Mesodermal cell (in vitro differentiated cells): ENCODE data around the gene GLOD4.
A peak's percentile ranks its signal among the peaks of the same experiment; 100 is the strongest.
"Not testable (repeated sequence)": the region's sequence is repeated elsewhere in the genome, so short reads cannot be mapped to it uniquely, and the experiment has no call there.

Experiments
- H3K27ac ChIP-seq: 2 replicates; pipeline ENCODE4 v1.7.0; 2013; ENCODE audit warnings: mild to moderate bottlenecking, low read depth, low read length, moderate library complexity; ENCODE audit not compliant: severe bottlenecking
- H3K36me3 ChIP-seq: 2 replicates; pipeline ENCODE4 v1.7.1; 2013; ENCODE audit warnings: mild to moderate bottlenecking, low read length, moderate library complexity; ENCODE audit not compliant: control insufficient read depth, insufficient read depth
- H3K4me1 ChIP-seq: one replicate; pipeline ENCODE4 v1.7.1; 2013; ENCODE audit warnings: mild to moderate bottlenecking, low read length; ENCODE audit not compliant: insufficient read depth, control insufficient read depth, poor library complexity, severe bottlenecking
- H3K4me3 ChIP-seq: 2 replicates; pipeline ENCODE4 v1.7.0; 2013; ENCODE audit warnings: low read length, control low read depth, mild to moderate bottlenecking; ENCODE audit not compliant: insufficient read depth, poor library complexity, severe bottlenecking; ENCODE audit errors: extremely low read depth
- H3K9me3 ChIP-seq: 2 replicates; pipeline ENCODE4 v1.7.1; 2013; ENCODE audit warnings: mild to moderate bottlenecking, low read length, moderate library complexity; ENCODE audit not compliant: control insufficient read depth
- WGBS, 2 experiments: methylation state at CpG; one replicate each; pipeline ENCODE4 v1.1.5; 2013; ENCODE audit warnings: missing lambda C conversion rate in 2 of 2; ENCODE audit not compliant: insufficient coverage in 2 of 2; 5-methylcytosine and 5-hydroxymethylcytosine counted together

Gene GLOD4

DNA sequence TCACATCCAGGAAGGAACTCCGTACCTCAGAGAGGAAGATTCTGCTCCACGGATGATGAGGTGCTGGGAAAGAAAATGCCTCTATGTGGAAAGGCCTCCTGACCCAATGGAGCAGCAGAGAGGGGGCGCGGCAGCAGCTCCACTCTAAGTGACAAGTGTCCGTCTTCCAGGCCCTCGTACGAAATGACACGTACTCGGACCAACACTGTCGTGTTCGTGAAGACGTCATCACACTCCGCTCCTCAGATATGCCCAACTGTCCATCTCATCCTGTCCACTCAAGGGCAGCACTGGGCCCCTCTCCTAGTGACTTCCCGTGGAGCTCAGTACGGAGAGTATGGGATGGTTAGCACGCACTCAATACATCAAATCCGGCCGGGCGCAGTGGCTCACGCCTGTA, 32.3 kb upstream of the GLOD4 start:
- Histone ChIP-seq H3K27ac (no peak overlapping the region), H3K36me3 (peaks cover 83% of the 10 kb centered on the region), H3K9me3 (no peaks in the 10 kb centered on the region), H3K4me1 (no peaks in the 10 kb centered on the region), H3K4me3 (no peak overlapping the region)
- 93 to 95% methylated on average over 9 to 20 of the region's 20 CpGs for WGBS, 2 experiments

DNA sequence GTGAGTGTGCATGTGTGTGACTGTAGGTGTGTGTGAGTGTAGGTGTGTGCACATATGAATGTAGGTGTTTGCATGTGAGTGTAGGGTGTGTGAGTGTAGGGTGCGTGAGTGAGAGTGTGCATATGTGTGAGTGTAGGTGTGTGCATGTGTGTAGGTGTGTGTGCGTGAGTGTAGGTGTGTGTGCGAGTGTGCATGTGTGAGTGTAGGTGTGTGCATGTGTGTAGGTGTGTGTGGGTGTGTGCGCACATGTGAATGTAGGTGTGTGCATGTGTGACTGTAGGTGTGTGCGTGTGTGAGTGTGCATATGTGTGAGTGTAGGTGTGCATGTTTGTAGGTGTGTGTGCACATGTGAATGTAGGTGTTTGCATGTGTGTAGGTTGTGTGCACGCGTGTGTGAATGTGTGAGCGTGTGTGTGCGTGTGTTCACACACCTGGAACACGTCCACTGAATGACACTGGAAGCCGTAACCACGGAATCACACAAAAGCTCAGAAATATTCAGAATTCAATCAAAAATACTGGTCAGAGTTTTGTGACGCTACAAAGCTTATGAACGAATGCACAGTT, 30.6 kb upstream of the GLOD4 start:
- no peaks in the 10 kb centered on the region for H3K9me3 ChIP-seq
- H3K36me3 ChIP-seq = peaks cover 80% of the 10 kb centered on the region
- 91 to 100% methylated on average over 10 to 14 of the region's 14 CpGs for WGBS, 2 experiments
- no peak overlapping the region for H3K27ac ChIP-seq
- H3K4me1 ChIP-seq = no peaks in the 10 kb centered on the region
- H3K4me3 ChIP-seq = no peak overlapping the region

DNA sequence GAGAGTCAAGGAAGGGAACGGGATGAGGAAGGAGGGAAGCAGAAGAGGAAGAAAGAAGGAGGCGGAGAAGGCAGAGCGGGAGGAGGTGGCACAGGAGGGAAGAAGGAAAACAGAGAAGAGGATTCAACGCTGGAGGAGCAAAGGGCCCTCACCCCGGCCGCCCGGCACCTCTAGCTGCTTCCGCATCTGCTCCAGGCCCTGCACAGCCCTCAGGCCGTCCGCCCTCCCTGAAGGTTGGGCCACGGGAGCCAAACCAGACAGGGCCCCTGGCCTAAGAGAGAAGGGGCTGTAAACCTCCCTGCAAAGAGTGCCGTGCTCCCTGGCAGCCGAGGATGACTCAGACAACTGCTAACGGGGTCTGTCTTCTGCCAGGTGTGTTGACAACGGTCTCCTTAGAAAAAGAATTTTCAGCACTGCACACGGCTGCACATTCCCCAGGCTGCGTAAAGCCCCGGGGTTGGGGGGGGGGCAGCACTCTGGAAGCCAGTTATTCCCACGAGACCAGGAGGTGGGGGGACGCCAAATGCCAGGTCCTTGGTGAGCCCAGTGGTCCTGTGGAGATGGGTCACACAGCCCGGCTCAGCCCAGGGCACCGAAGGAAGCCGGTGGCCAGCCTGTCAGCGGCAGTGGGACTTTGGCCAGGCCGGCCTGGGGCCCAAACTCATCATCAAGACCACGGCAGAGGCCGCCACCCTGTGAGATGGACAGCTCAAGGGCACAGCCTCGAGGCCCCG, 29.1 kb upstream of the GLOD4 start:
- WGBS, 2 experiments = 93 to 94% methylated on average over 21 to 23 of the region's 29 CpGs
- H3K9me3 ChIP-seq = no peaks in the 10 kb centered on the region
- H3K27ac ChIP-seq = peak overlapping the region; percentile 36
- no peak overlapping the region for H3K4me3 ChIP-seq
- no peaks in the 10 kb centered on the region for H3K4me1 ChIP-seq
- peaks cover 74% of the 10 kb centered on the region for H3K36me3 ChIP-seq

DNA sequence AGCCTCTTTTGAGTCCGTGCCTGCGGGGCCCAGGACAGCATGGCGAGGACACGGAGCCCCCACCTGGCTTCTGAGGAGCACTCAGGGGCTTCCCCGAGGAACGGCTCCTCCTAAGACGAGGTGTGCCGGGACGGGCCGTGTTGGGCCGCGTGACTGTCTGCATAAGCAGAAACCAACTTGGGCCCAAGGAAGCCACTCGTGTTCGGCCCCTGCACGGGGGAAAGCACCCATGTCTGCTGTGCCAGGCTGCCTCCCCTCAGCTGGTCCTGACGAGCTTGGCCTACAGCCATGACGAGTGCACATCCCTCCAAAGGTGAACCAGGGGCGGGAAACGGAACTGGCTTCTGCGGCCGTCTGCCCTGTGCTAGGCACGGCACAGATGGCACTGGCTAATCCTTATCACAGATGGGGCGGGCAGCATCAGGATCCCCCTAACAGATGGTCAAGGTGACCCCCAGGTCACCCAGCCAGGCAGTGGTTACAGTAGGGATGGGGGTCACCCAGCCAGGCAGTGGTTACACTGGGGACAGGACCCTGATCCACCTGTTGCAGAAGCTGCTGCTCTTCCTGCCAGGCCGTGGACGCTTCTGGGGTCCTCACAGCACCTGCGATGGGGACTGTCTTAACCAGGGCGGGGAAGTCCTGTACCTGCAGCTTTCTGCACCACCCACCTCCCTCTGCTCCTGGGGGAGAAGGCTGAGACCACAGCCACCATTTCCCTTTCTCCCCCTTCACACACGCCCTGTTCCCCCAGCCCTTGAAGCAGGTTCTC, 25.6 kb upstream of the GLOD4 start:
- Histone ChIP-seq H3K4me3 (no peak overlapping the region), H3K27ac (no peak overlapping the region), H3K4me1 (no peaks in the 10 kb centered on the region), H3K9me3 (no peaks in the 10 kb centered on the region), H3K36me3 (peaks cover 68% of the 10 kb centered on the region)
- WGBS, 2 experiments = 96 to 97% methylated on average over 28 of the region's 28 CpGs

DNA sequence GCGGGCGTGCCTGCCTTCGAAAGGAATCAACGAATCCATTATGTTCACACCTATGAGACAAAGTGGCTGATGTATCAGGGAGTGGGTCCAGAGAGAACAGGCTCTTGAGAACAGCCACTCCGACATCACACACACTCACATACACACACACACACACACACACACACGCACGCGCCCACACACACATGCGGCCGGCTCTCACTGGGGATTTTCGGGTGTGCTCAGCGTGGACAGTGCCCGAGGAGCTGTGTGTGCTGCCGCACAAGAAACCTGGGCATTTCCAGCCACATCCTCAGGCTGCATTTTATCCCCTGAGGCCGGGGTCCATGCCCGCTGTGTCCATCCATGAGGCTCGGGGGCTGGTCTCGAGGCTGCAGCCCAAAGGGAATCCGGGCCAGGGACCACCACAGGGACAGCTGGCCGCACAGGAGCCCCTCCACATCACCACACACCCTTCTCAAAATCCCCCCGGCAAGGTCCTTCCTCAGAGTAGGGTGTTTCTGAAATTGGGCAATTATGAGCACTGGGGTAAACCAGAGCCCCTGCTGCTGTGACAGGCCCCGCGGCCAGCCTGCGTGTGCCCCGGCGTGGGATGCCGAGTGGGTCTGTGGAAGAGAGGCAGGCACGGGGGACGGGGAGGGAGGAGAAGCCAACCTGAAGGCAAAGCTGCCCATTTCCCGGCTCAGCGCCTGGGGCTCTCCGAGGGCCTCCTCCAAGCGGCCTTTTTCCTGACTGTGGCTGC, 24.9 kb upstream of the GLOD4 start:
- Histone ChIP-seq H3K27ac (no peak overlapping the region), H3K9me3 (no peaks in the 10 kb centered on the region), H3K4me3 (no peak overlapping the region), H3K36me3 (peaks cover 66% of the 10 kb centered on the region), H3K4me1 (no peaks in the 10 kb centered on the region)
- 89 to 93% methylated on average over 21 to 24 of the region's 33 CpGs for WGBS, 2 experiments

DNA sequence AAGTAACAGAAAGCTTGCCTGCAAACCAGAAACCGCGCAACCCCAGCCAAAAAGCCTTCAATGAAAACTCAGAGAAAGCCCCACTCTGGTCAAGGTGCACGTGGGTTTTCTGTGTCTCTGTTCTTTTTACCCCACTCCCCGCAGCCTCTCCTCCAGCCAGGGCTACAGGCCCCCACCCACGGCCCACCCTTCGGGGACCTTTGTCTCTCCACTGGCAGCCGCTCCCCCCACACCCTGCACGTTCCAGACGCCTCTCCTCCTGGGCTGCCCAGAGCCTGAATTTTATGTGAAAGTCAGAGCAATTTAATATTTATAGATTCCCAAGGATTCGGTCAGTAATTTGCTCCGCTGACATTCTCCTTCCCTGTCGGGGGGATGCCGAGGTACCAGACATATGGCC, 24.3 kb upstream of the GLOD4 start:
- H3K4me3 ChIP-seq = no peak overlapping the region
- H3K36me3 ChIP-seq = peaks cover 67% of the 10 kb centered on the region
- 92 to 96% methylated on average over 7 to 11 of the region's 13 CpGs for WGBS, 2 experiments
- no peak overlapping the region for H3K27ac ChIP-seq
- H3K9me3 ChIP-seq = no peaks in the 10 kb centered on the region
- H3K4me1 ChIP-seq = no peaks in the 10 kb centered on the region

DNA sequence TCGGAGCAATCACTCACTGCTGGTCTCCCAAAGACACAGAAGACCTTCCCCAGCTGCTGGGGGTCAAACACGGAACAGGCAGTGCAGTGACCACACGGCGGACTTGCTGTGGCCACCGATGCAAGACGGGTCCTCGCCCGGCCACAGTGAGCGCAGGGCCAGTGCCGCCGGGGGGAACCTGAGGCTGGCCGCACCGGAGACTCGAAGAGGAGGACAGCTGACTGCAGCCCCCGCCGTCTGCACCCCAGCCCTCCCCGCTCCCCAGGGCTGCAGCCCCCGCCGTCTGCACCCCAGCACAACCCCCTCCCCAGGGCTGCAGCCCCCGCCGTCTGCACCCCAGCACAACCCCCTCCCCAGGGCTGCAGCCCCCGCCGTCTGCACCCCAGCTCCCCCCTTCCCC, 23.8 kb upstream of the GLOD4 start:
- H3K4me1 ChIP-seq, H3K4me3 ChIP-seq, H3K27ac ChIP-seq, H3K9me3 ChIP-seq: not testable (repeated sequence)
- peaks cover 71% of the 10 kb centered on the region for H3K36me3 ChIP-seq
- WGBS, 2 experiments = 92 to 95% methylated on average over 14 of the region's 23 CpGs

DNA sequence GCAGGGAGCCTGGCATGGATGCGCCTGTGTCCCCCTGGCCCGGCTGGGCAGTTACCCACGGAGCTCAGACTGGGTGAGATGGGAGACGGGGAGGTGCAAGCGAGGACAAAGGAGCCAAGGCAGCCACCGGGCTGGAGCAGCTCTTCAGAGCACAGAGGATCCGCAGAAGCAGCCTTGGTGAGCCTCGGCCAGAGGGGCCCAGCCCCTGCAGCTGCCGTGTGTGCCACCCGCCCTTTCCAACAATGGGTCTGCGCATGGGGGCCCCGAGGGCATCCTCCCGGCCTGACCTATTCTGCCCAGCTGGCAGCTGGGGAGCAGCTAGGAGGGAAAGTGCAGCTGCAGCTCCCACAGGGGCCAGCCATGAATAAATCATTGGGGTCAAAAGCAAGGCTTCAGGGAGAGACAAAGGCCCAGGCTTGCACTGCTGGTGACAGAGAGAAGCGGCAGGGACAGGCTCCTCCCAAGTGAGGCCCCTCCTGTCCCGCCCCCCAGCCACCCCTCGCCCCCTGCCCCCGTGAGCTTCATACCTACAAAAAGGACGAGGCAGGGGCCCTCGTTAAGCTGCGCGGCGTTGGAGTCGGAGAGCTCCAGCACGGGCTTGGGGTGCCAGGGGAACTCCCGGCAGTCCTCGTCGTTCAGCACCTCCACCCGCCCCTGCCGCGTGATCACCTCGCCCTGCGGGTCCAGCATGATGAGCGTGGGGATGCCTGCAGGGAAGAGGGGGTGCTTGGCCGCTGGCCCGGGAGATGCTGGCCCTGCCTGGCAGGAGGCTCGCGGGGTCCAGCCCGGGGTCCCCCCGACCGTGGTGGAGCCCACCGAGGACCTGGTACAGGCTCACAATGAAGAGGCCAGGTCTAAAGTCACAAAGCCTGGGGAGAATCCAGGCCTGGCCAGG, 22.7 kb upstream of the GLOD4 start:
- WGBS, 2 experiments = 89 to 90% methylated on average over 35 to 38 of the region's 41 CpGs
- Histone ChIP-seq H3K27ac (peak overlapping the region; percentile 23), H3K36me3 (peaks cover 71% of the 10 kb centered on the region), H3K9me3 (no peaks in the 10 kb centered on the region), H3K4me1 (no peaks in the 10 kb centered on the region), H3K4me3 (no peak overlapping the region)

DNA sequence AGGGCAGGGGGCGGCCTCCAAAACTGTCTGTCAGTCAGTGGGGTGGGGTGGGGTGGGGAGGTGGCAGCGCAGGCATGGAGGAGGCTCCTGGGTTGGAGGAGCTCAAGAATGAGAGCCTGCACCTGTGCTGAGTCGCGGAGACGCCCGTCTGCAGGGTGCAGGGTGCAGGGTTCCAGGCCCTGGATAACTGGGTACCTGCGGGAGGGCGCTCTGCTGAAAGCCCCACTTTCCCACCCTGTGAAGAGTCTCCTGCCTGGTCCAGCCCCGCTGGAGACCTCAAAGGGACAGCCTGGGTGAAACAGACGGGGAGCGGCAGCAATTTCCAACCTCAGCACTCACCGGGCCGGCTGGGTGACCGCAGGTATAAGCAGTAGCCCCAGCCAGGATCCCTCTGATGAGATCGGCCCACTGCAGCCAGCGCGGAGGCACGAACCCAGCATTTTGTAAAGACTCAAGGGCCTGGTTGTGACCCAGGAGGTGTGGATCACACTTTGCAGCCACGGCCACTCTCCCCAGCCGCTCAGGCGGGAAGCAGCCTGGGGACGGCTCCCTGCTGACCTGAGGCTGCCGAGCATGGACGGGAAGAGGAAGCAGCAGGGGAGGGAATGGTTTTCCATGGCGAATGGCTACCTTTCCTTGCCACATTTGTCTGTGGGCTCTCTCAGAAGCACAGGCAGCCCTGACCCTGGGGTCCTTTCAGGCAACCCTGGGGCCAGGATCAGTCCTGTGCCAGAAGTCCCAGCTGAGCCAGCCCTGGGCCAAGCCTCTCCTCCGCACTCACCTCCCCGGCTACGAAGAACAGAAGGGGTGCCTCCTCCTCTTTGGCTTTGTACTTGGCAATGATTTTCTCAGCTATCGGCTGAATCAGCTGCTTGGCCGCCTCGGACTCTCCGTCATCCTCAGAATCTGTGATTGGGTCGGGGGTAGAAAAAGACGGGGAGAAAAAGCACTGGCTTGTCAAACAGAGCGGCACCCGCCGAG, 21.1 kb upstream of the GLOD4 start:
- Histone ChIP-seq H3K9me3 (no peaks in the 10 kb centered on the region), H3K4me3 (no peak overlapping the region), H3K27ac (no peak overlapping the region), H3K36me3 (peaks cover 69% of the 10 kb centered on the region), H3K4me1 (no peaks in the 10 kb centered on the region)
- WGBS, 2 experiments = 89 to 91% methylated on average over 31 to 34 of the region's 37 CpGs
